Hindlimb muscle (tissue), 1 donor: ENCODE measurements around the gene MRPL3. TPM values are rescaled to one million over a fixed set of nuclear protein-coding genes. Genes with fewer than 3 reads are reported as not detected.
"Not testable (repeated sequence)": the region's sequence is repeated elsewhere in the genome, so short reads cannot be mapped to it uniquely, and the experiment has no call there.

Experiments
- DNase-seq: peaks from one replicate; pipeline ENCODE4 v3.0.0-alpha.2; 2013
- polyA plus RNA-seq: library from polyadenylated mRNA; unstranded; fragments of 120-200 nt; gene quantifications from one replicate; pipeline ENCODE4 v1.2.1, GENCODE V29; 2013; ENCODE audit not compliant: insufficient read length

Gene MRPL3
- polyA plus RNA-seq, 1 donor: 60.8 TPM

DNA sequence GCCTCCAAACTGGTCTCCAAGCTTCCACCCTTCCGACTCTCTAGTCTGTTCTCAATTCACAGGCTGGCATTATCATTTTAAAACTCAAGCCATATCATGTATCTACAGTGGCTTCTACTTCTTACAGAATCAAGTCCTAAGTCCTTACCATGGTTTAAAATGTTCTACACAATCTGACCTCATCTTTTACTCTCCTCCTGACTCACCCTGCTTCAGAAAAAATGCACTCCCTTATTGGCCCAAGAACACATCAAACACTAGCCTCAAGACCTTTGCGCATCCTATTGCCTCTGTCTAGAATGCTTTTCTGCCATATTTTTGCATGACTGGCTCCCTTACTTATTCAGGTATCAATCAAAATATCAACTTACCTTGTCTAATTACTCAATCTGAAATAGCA, 11.0 kb downstream of the MRPL3 start:
- DNase-seq: no peak

DNA sequence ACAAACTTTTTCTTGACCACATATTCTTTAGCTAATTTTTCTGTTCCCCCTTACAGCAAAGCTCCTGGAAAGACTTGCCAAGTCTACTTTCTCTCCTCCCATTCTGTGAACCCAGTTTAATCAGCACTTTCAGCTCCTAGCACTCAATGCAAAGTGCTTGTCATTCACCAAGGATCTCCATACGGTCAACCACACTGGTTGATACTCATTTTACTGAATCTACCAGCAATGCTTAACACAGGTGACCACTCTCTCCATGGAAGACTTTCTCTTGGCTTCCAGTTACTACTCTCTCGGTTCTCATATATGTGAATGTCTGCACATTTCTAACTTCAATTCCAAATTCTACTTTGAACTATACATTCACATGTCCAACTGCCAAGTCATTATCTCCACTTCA, 11.7 kb downstream of the MRPL3 start:
- DNase-seq: no peak

DNA sequence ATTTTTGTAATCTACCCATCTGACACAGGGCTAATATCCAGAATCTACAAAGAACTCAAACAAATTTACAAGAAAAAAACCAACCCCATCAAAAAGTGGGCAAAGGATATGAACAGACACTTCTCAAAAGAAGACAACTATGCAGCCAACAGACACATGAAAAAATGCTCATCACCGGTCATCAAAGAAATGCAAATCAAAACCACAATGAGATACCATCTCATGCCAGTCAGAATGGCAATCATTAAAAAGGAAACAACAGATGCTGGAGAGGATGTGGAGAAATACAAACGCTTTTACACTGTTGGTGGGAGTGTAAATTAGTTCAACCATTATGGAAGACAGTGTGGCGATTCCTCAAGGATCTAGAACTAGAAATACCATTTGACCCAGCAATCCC, 16.2 kb downstream of the MRPL3 start:
- DNase-seq: not testable (repeated sequence)

DNA sequence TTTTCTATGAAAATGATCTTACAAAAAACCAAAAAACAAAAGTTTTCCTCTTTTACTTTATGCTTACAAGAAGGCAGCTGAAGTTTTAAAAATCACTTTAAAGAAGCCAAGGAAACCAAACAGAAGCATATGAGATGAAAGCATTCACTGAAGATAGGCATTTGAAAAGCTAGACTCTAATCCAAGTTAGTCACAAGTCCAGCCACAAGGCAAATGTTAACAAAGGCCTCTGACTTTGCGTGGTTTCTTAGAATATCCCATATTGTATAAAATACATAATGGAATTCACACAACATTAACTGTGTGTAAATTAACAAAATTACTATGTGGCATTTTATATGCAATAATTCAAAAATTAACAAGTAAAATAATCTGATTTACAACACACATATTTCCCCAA, 17.7 kb downstream of the MRPL3 start:
- no peak for DNase-seq

DNA sequence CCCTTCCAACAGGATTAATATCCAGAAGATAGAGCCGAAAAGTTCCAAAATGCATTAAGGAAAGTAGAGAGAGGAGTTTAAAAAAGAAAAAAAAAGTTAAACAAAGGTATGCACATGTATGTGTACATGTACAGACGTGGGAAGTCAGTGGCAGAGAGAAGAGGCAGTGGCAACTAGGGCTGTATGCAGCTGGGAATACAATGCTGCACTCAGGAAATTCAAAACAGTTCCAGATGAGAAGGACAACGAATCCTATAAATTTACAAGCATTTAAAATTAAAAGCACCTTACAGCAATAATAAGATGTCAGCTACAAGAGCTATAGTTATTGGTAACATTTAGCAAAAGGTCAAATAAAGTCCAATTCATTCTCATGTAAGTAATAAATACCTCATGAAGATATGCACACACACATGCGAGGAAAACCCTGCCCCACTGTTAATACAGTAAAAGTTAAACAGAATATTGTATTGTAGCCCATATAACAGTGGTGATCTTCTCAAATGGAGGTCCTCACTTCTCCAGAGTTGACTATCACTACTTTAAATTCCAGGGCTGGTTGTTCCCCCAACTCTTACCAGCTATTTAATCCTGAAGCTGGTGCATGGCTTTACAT, 18.2 kb downstream of the MRPL3 start:
- no peak for DNase-seq

DNA sequence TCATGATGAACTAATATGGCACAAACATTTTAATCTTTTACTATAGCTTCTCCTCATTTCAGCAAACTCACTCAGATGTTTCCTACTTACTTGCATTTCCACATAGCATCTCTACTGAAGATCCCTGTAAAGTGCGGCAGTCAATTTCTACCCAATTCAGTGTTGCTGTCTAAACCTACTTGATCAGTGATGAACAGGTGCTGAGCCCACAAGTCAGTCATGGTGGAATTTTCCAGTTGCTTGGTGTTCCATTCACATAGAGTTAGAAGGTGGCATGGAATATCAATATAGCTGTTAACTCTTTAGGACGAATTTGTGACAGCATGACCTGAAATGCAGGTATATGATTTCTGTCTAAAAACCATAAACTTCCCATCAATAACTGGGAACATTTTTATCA, 22.7 kb downstream of the MRPL3 start:
- no peak for DNase-seq

DNA sequence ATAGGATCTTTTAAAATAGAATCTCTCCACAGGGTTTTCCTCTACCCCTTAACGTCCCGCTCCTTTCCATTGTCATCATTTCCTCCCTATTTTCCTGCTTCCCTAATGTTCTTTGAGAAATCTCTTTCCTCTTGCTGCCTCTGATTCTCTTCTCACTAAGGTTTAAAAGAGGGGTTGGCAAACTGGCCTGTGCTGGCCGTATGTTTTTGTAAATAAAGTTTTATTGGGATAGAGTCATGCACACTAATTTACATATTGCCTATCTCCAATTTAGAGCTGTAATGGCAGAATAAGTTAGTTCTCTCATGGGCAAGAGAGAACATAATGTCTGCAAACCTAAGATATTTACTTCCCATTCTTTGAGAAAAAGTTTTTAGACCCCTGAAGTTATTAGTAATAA, 25.0 kb downstream of the MRPL3 start:
- DNase-seq: no peak

DNA sequence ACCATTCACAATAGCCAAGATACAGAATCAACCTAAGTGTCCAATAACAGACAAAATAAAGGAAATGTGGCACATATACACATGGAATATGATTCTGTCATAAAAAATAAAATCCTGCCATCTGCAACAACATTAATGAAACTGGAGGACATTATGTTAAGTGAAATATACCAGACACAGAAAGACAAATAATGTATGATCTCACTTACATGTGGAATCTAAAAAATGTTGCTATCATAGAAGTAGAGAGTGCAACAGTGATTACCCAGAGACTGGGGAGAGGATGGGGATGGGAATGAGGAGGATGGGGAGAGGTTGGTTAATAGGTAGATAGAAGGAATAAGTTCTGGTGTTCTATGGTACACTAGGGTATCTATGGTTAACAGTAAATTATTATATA, 28.7 kb downstream of the MRPL3 start:
- DNase-seq: no peak

DNA sequence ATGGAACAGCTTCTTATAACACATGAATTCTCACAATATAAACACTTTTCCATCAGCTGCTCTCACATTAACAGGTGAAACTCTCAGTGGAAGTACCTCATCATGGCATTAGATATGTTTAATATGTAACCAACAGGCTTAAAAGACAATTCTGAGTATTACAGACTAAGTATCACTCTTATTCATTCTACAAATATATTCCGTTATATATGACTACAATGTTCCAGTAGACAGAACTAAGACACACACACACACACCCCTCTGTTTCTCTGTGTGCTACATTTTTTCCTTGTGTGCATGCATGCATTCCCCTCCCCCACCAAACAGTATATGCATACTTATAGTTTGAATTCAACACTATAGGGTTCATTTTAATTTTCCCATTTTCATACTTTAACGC, 32.4 kb downstream of the MRPL3 start:
- no peak for DNase-seq

DNA sequence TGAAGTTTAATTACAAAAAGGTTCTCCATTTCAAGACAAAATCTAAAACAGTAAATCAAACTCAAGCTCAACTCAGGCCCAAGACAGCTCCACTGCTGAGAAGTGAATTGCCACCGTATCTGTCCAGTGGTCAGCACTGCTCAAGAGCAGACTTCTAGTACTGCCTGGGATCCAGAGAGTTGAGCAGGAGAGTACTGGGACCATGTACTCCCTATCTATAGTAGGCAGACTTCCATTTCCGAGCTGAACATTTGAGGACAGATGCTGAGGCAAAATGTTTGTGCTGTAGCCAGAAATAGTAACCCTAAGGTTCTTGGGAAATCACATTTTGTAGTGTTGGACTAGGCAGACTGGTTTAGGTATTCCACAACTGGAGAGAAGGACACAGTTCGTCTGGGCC, 44.1 kb downstream of the MRPL3 start:
- no peak for DNase-seq

DNA sequence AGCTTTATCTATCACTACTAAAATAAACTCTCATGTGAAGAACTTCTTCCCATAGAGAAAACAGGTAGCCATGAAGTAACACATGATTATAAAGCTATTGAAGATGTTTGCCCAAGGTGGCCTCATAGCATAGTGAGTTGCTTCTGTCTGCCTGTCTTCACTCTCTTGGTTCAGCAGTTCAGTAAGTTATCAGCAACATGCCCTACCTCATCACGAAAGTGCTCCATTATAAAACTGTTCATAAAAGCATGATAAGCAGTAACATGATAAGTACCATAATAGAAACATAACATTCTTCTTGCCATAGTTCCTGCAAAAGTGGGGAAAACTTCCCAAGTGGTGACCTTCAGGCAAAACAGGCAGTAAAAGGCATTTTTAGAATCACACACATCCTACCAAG, 45.6 kb downstream of the MRPL3 start:
- DNase-seq: no peak

DNA sequence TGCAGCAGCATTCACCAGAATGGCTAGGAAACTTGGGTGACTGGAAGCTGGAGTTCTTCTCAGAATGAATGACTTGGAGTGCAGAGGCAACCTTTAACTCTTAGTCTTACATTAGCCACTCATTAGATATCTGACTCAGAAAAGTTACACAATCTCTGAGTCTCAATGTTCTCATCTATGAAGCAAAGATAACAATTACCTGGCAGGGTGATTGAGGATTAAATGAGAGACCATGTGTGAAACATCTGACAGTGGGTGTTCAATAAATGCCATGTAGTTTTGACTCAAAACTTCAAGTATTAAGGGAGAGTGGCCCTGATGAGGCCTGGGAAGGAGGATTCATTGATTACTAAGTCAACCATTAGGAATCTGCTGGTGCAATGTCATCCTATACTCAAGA, 48.3 kb downstream of the MRPL3 start:
- no peak for DNase-seq

DNA sequence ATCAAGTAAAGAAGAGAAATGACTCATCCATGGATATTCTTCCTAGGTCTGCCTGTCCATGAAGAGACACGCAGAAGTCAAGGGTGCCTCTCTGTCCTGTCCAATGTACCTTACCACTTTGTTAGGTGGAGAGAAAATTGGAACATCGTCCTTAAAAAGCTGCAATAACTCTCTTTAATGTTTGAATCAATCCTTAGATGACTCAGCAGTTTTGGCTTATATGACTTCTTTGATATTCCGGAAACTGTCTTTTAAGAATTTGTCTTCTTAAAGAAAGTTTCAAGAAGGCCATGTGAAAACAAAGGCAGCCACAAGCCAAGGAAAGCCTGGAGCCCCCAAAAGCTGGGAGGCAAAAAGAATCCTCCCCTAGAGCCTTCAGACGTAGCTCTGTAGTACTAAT, 49.2 kb downstream of the MRPL3 start:
- no peak for DNase-seq

DNA sequence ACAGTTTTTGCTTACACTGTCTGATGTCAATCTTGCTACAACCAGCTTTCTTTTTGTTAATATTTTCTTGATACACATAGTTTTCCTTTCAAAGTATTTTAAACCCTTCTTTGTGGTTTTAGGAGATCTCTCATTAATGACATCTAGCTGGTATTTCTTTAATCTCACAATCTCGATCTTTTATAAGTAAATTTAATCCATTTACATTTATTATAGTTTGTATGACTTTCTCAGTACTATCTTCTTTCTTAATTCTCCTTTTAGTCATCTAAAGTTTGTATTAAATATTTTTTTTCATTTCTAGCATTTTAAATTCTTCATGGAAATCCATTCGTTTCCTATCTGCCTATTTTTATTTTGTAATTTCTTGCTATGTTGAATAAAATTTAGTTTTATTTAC, 55.4 kb downstream of the MRPL3 start:
- no peak for DNase-seq

DNA sequence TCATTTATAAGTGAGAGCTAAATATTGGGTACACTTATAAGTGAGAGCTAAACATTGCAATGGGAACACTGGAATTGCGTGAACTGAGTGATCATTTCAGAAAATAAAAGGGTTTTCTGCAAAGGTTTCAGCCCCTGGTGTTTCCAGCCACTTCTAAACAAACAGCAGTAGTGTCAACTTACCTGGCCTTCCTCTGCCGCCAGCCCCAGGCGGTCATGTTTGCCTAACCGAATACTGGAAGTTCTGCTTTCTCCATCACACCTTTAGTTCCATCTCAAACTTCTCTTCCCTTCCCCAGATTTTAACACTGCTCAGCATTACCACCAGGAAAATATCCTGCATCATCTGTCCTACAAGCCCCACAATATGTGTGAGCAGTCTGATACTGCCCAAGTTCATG, 58.6 kb downstream of the MRPL3 start:
- DNase-seq: no peak

DNA sequence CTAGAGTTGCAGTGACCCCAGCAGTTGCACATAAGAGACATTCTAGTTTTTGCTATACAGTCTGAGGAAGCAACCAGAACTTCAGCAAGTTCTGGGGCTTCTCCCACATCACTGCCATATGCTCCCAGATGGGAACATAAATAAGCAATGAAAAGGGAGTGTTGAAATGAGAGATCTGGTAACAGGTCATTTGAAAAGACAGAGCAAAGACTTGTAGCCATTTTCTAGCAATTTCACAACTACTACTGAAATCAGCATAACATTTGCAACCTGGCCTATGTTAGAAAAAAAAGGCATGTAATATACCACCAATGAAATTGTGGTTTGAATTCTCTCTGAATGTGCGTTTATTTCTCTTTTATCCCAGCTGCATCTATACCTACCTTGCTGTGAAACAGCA, 63.7 kb downstream of the MRPL3 start:
- no peak for DNase-seq

DNA sequence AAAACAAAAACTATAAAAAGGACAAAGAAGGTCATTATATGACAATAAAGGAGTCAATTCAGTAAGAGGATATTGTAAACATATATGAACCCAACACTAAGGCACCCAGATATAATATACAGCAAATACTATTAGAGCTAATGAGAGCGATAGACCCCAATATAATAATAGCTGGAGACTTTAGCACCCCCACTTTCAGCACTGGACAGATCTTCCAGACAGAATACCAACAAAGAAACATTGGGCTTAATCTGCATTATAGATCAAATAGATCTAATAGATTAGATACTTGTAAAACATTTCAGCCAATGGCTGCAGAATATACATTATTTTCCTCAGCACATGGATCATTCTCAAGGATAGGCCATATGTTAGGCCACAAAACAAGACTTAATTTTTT, 67.8 kb downstream of the MRPL3 start:
- DNase-seq: no peak

DNA sequence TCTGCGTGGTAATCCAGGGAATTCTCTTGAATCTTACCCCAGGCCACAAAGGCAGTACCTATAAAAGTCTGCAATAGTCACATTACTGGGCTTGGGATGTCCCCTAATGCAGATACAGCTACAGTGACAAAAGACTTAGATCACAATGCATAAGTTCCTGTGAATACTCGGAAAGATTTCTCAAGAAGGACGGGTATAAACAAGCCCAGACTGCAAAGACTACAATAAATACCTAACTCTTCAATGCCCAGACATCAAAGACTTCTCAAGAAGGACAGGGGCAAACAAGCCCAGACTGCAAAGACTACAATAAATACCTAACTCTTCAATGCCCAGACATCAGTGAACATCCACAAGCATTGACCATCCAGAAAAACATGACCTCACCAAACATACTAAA, 70.3 kb downstream of the MRPL3 start:
- no peak for DNase-seq

DNA sequence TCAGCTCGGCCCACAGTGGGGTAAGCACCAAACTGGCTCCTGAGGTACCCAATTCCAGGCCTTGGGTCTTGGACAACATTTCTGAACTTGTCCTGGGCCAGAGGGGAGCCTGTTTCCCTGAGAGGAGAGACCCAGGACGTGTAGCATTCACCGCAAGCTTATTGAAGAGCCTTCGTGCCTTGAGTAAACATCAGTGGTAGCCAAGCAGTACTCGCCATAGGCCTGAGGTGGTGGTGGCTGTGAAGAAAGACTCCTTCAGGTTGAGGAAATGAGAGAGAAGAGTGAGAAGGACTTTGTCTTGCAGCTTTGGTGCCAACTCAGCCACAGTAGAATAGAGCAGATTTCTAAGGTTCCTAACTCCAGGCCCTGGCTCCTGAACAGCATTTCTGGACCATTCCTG, 71.0 kb downstream of the MRPL3 start:
- DNase-seq: no peak

DNA sequence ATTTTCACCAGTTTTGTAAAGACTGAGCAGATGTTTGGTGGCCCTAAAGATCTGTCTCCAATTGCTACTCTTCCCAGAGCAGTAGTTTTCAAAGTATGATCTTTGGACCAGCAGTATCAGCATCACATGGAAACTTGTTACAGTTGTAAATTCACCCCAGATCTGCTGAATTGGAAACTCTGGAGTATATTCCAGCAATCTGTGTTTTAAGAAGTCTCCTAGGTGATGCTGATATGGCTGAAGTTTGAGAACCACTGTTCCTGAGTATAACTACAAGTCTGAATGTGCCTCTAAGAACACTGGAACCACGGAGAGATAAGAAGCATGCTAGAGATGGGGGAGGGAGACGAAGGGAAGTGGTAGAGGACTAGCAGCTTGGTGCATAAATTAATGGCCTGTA, 75.5 kb downstream of the MRPL3 start:
- DNase-seq: no peak

DNA sequence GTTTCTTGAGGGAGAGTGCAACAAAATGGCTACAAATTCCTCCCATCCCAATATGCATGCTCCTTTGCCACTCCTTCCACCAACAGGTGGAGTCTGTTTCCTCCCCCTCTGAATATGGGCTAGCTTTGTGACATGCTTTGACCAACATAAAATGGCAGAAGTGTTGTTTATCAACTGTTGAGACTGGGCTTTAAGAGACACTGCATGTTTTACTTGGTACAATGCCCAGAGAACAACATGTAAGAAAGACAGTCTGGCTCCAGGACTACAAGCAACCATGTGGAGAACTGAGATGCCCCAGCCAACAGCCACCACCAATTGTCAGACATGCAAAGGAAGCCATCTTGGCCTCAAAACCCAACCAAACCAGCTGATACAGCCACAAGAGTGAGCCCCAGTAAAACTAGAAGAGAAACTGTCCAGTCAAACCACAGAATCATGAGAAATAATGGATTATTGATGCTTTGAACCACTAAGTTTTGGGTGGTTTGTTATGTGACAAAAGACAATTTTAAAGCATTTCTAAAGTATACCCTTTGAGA, 80.7 kb downstream of the MRPL3 start:
- no peak for DNase-seq

DNA sequence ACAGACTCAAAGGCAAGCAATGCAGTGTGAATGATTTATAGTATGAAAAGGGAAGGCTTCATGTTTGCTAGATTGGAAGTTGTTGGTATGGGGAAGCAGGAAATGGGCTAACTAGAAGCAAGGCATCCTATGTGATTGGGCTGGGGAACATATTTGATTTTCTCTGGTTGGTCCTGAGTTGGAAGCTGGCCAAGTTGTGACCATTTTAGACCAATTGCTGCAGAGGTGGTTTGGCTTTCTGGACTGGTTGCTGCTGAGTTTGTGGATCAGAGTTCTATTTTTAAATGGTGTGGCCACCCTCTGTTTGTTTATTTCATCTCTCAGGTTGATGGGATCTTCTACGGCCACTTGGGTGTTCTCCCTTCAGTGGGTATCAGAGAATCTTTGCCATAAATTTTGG, 81.5 kb downstream of the MRPL3 start:
- DNase-seq: no peak

DNA sequence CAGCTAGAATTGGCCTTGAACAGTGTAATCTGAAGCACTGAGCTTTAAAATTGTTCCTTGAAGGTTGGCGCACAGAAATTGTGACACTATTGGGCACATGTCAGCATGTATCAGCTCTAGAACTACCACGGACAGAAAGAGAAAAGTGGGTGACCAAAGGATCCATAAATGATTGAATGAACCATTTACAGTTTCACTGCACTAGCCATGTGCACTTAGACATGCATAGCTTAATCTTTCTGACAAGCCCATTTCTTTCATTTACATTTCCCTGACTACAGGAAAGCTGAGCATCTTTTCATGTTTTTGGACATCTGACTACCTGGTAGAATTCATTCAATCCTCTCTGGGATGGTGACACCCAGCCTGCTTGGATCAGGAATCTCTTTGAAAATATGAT, 85.0 kb downstream of the MRPL3 start:
- DNase-seq: no peak
